SK-N-MC (cell line): ENCODE measurements around the gene RPS6KB2.

Source experiments
- DNase-seq: peaks from one replicate; pipeline ENCODE4 v3.0.0-alpha.2; 2011; ENCODE audit warnings: low read depth, low spot score
- H3K27ac ChIP-seq: fragments of 200-600 bp; sonication (generic); 2 replicates; pipeline ENCODE4 v1.5.1; 2016; ENCODE audit warnings: mixed run types
- H3K36me3 ChIP-seq: fragments of 200-600 bp; sonication (generic); 2 replicates; pipeline ENCODE4 v1.6.1; 2017; ENCODE audit warnings: antibody characterized with exemption, low read length, mixed read lengths; ENCODE audit not compliant: insufficient read depth
- H3K4me3 ChIP-seq: fragments of 200-600 bp; sonication (generic); 2 replicates; pipeline ENCODE4 v1.5.1; 2016
- H3K9ac ChIP-seq: fragments of 200-600 bp; sonication (generic); 2 replicates; pipeline ENCODE4 v1.8.0; 2017; ENCODE audit warnings: mixed run types, mixed read lengths; ENCODE audit not compliant: insufficient read length
- H3K9me3 ChIP-seq: fragments of 200-600 bp; sonication (generic); 2 replicates; pipeline ENCODE4 v1.6.1; 2017; ENCODE audit warnings: low read depth, mild to moderate bottlenecking, antibody characterized with exemption, low read length, moderate library complexity, mixed read lengths
- EZH2 ChIP-seq: fragments of 200-600 bp; sonication (generic); IDR thresholded peaks from one replicate; pipeline ENCODE4 v1.6.1; 2017; ENCODE audit warnings: antibody characterized with exemption
- FOXP2 ChIP-seq: optimal IDR thresholded peaks from 2 replicates; pipeline ENCODE3; 2011; ENCODE audit warnings: mild to moderate bottlenecking, moderate library complexity; ENCODE audit not compliant: insufficient read depth; ENCODE audit errors: extremely low read length, control extremely low read depth
- POLR2AphosphoS5 ChIP-seq: IDR thresholded peaks from 2 replicates; pipeline ENCODE4 v1.6.1; 2012; ENCODE audit warnings: mild to moderate bottlenecking, low read depth, low read length, borderline replicate concordance

The RPS6KB2 gene

GRCh38 chr11:67428052-67429001 lies at the start of gene RPS6KB2:
Gene RPS6KB2 (plus strand): TSS chr11:67428494. CDS start chr11:67428546, 52 bp downstream.
- peak within 1 kb of the TSS; percentile 43; the same call in 1 of the 2 replicates for H3K27ac ChIP-seq
- TF ChIP-seq EZH2 (no peak), POLR2AphosphoS5 (peak; percentile 89)
- DNase-seq = peak; percentile 81

GRCh38 chr11:67378544-67378943 lies 49.8 kb upstream of the RPS6KB2 start:
- H3K27ac ChIP-seq = no peak overlapping the region
- no peak for DNase-seq
- H3K9ac ChIP-seq = no peak overlapping the region
- no peak overlapping the region for H3K4me3 ChIP-seq
- no peaks in the 10 kb centered on the region for H3K9me3 ChIP-seq
- TF ChIP-seq FOXP2 = no peak
- no peak for TF ChIP-seq EZH2
- no peak for TF ChIP-seq POLR2AphosphoS5
- no peaks in the 10 kb centered on the region for H3K36me3 ChIP-seq

More at GRCh38 chr11:67428052-67429001, at the start of gene RPS6KB2:
- Histone ChIP-seq H3K36me3 (peaks cover 15% of the 10 kb centered on the region; the same call in 1 of the 2 replicates), H3K9ac (peak within 1 kb of the TSS; percentile 88), H3K9me3 (no peaks in the 10 kb centered on the region), H3K4me3 (peak within 1 kb of the TSS; percentile 88)

GRCh38 chr11:67379061-67380058 lies 48.9 kb upstream of the RPS6KB2 start:
- H3K4me3 ChIP-seq = no peak overlapping the region
- no peak overlapping the region for H3K27ac ChIP-seq
- DNase-seq = no peak
- peak overlapping the region; percentile 0 for H3K9ac ChIP-seq
- no peak for TF ChIP-seq POLR2AphosphoS5
- TF ChIP-seq EZH2 = no peak
- TF ChIP-seq FOXP2 = no peak
- H3K9me3 ChIP-seq = no peaks in the 10 kb centered on the region
- no peaks in the 10 kb centered on the region for H3K36me3 ChIP-seq

GRCh38 chr11:67381244-67381972 lies 46.9 kb upstream of the RPS6KB2 start:
- TF ChIP-seq FOXP2 = no peak
- TF ChIP-seq EZH2 = no peak
- H3K4me3 ChIP-seq = no peak overlapping the region
- H3K9me3 ChIP-seq = no peaks in the 10 kb centered on the region
- H3K27ac ChIP-seq = no peak overlapping the region
- no peak for DNase-seq
- no peaks in the 10 kb centered on the region for H3K36me3 ChIP-seq
- no peak overlapping the region for H3K9ac ChIP-seq

- no peak overlapping the region for H3K9ac ChIP-seq
- TF ChIP-seq FOXP2 (no peak), EZH2 (no peak), POLR2AphosphoS5 (no peak)
- DNase-seq = no peak
Measured at GRCh38 chr11:67382276-67383136, 45.8 kb upstream of the RPS6KB2 start.

GRCh38 chr11:67384851-67385366 lies 43.4 kb upstream of the RPS6KB2 start:
- no peaks in the 10 kb centered on the region for H3K36me3 ChIP-seq
- no peak for DNase-seq
- no peak overlapping the region for H3K9ac ChIP-seq

More at GRCh38 chr11:67382276-67383136, 45.8 kb upstream of the RPS6KB2 start:
- no peak overlapping the region for H3K4me3 ChIP-seq
- H3K36me3 ChIP-seq = no peaks in the 10 kb centered on the region
- H3K27ac ChIP-seq = no peak overlapping the region
- no peaks in the 10 kb centered on the region for H3K9me3 ChIP-seq

GRCh38 chr11:67387069-67387468 lies 41.2 kb upstream of the RPS6KB2 start:
- Histone ChIP-seq H3K9ac (no peak overlapping the region), H3K9me3 (no peaks in the 10 kb centered on the region), H3K36me3 (no peaks in the 10 kb centered on the region), H3K4me3 (no peak overlapping the region), H3K27ac (no peak overlapping the region)
- no peak for DNase-seq
- no peak for TF ChIP-seq POLR2AphosphoS5
- no peak for TF ChIP-seq EZH2
- no peak for TF ChIP-seq FOXP2

More at GRCh38 chr11:67384851-67385366, 43.4 kb upstream of the RPS6KB2 start:
- Histone ChIP-seq H3K9me3 (no peaks in the 10 kb centered on the region), H3K4me3 (no peak overlapping the region), H3K27ac (no peak overlapping the region)
- TF ChIP-seq FOXP2 (no peak), EZH2 (no peak), POLR2AphosphoS5 (no peak)
